ENCODE results near the gene GGT7. TPM values are rescaled to one million over a fixed set of nuclear protein-coding genes. Genes with fewer than 3 reads are reported as not detected.

GGT7 gene
- total and polyA plus RNA-seq, 8 donors, result 12.1 to 30.3 (median 15.7) TPM

GRCh38 chr20:34875642-34876405, 3.2 kb upstream of the GGT7 start:
- Histone ChIP-seq H3K9me3 (no peaks in the 10 kb centered on the region), H3K4me3 (peak overlapping the region in 2 of 4 donors; percentile 75 to 83), H3K4me1 (peaks cover 0 to 17% (median 6%) of the 10 kb centered on the region in 3 donors), H3K36me3 (no peaks in the 10 kb centered on the region), H3K27me3 (no peaks in the 10 kb centered on the region), H3K27ac (peak overlapping the region; percentile 22 to 82 (median 59))
- TF ChIP-seq, protein P1, sequence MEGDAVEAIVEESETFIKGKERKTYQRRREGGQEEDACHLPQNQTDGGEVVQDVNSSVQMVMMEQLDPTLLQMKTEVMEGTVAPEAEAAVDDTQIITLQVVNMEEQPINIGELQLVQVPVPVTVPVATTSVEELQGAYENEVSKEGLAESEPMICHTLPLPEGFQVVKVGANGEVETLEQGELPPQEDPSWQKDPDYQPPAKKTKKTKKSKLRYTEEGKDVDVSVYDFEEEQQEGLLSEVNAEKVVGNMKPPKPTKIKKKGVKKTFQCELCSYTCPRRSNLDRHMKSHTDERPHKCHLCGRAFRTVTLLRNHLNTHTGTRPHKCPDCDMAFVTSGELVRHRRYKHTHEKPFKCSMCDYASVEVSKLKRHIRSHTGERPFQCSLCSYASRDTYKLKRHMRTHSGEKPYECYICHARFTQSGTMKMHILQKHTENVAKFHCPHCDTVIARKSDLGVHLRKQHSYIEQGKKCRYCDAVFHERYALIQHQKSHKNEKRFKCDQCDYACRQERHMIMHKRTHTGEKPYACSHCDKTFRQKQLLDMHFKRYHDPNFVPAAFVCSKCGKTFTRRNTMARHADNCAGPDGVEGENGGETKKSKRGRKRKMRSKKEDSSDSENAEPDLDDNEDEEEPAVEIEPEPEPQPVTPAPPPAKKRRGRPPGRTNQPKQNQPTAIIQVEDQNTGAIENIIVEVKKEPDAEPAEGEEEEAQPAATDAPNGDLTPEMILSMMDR (IDR thresholded peaks at IDR 0.05), result no peak
- ATAC-seq, result peak in 3 of 4 donors; percentile 85
- intact Hi-C loops (cut with DNase I), result loop anchor here in 2 of 3 donors (2.0 to 10.0 kb wide), 2 partner anchors 79 to 81 kb away; partner anchors contain the start of genes GSS (in 1 of the 2) and MYH7B (in 1 of the 2)
- WGBS, 2 donors, result 3 to 4% methylated on average over 20 of the region's 20 CpGs
- peak in 2 of 6 donors; percentile 100 for DNase-seq
- peak; percentile 39 for FAIRE-seq

- FAIRE-seq (no peak), ATAC-seq (peak; percentile 43 to 72 (median 55)), DNase-seq (peak; percentile 46 to 87 (median 68))
- no peaks in the 10 kb centered on the region for H3K27me3 ChIP-seq
- H3K4me1 ChIP-seq, result peaks cover 0 to 17% (median 6%) of the 10 kb centered on the region in 3 donors
- no peak overlapping the region for H3K4me3 ChIP-seq
- H3K9me3 ChIP-seq, result no peaks in the 10 kb centered on the region
- no peak overlapping the region for H3K27ac ChIP-seq
- intact Hi-C loops (cut with DNase I), result loop anchor here in 2 of 3 donors (2.0 to 10.0 kb wide), 2 partner anchors 81 to 83 kb away; partner anchors contain the start of genes GSS (in 1 of the 2) and MYH7B (in 1 of the 2)
- TF ChIP-seq, protein P1 (IDR thresholded peaks at IDR 0.05), result peak; percentile 43 to 78 (median 72)
- 18 to 19% methylated on average over 2 of the region's 2 CpGs for WGBS, 2 donors
- H3K36me3 ChIP-seq, result no peaks in the 10 kb centered on the region
Measured at GRCh38 chr20:34874094-34874654, 1.5 kb upstream of the GGT7 start.

GRCh38 chr20:34873583-34874093, 982 bp upstream of the GGT7 start:
- no peaks in the 10 kb centered on the region for H3K36me3 ChIP-seq
- WGBS, 2 donors, result 49 to 57% methylated on average over 3 of the region's 3 CpGs
- no peaks in the 10 kb centered on the region for H3K27me3 ChIP-seq
- no peaks in the 10 kb centered on the region for H3K9me3 ChIP-seq
- DNase-seq (no peak), FAIRE-seq (no peak), ATAC-seq (no peak)
- no peak overlapping the region for H3K27ac ChIP-seq
- H3K4me1 ChIP-seq, result peaks cover 0 to 17% (median 6%) of the 10 kb centered on the region in 3 donors
- TF ChIP-seq, protein P1 (IDR thresholded peaks at IDR 0.05), result no peak
- intact Hi-C loops (cut with DNase I), result loop anchor here in 2 of 3 donors (2.0 to 10.0 kb wide), 2 partner anchors 81 to 83 kb away; partner anchors contain the start of genes GSS (in 1 of the 2) and MYH7B (in 1 of the 2)
- H3K4me3 ChIP-seq, result no peak overlapping the region

DNA sequence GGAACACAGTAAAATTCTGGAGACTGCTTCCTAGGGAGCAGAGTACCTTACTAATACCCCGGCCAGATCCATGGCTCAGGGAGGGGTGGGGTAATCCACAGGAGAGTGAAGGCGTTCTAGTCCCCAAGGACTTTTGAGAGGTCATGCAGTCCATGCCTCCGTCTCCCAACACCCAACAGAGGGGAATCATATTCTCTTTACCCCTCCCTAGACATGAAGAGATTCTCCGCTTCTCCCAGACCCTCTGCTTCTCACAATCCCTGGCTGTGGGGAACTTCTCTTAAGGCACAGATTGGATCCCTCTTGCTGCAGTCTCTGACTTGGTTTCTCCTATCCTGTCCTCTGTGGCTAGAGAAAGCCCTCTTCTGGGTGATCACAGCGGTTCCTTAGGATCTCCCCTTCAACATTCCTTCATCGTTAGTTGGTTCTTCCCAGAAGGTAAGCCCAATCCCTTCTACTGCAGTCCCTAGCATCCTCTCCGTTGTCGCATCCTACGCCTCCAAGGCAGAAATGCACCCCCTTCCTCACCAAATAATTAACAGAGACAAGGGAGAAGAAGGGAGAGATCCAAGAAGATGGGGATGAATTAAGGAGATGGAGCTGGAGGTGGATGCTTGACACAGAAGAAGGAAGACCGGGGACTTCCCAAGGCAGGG, 562 bp downstream of the GGT7 start:
- TF ChIP-seq, protein P1 (IDR thresholded peaks at IDR 0.05), result no peak
- Histone ChIP-seq H3K4me1 (peaks cover 0 to 17% (median 6%) of the 10 kb centered on the region in 3 donors), H3K4me3 (peak overlapping the region; percentile 39 to 79 (median 67)), H3K9me3 (no peaks in the 10 kb centered on the region), H3K27ac (peak overlapping the region; percentile 42 to 56 (median 49)), H3K27me3 (no peaks in the 10 kb centered on the region), H3K36me3 (no peaks in the 10 kb centered on the region)
- intact Hi-C loops (cut with DNase I), result loop anchor here in 1 of 3 donors (10.0 kb wide), 1 partner anchor 83 kb away; the partner anchor contains the start of genes GSS and MYH7B
- DNase-seq (no peak), FAIRE-seq (no peak), ATAC-seq (no peak)
- WGBS, 2 donors, result 27 to 32% methylated on average over 10 of the region's 10 CpGs

Data from pancreas (tissue), 10 donors.